ENCODE results near the gene DEFB115. TPM values are rescaled to one million over a fixed set of nuclear protein-coding genes. Genes with fewer than 3 reads are reported as not detected.
"Not testable (repeated sequence)": the region's sequence is repeated elsewhere in the genome, so short reads cannot be mapped to it uniquely, and the experiment has no call there.

Gene DEFB115, protein sequence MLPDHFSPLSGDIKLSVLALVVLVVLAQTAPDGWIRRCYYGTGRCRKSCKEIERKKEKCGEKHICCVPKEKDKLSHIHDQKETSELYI
- not detected for total RNA-seq

DNA sequence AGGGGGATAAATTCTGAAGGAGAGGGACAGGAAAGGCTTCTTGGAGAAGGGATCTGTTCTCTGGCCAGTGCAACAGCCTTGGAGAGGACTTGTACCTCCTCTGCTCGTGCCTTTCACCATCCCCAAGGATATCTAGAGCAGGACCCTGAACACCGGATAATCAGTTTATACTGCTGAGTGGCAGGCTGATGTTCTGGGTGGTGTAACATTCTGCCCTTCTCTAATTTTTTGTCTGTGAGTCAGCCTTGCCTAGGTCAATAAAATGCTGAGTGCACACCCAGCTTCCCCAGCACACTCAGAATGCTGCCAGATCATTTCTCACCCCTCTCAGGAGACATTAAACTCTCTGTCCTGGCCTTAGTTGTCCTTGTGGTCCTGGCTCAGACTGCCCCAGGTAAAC is at the start of gene DEFB115:
TSS of gene DEFB115 (plus strand) at position 301 of the 400 bp plus-strand sequence. CDS start at position 301, 0 bp downstream.
- H3K4me3 Mint-ChIP-seq = no peak within 1 kb of the TSS
- H3K27ac Mint-ChIP-seq = no peak within 1 kb of the TSS
- H3K9me3 Mint-ChIP-seq = peaks cover 7% of the 10 kb centered on the region
- no peak for DNase-seq
- no peaks in the 10 kb centered on the region for H3K36me3 Mint-ChIP-seq
- H3K4me1 Mint-ChIP-seq = no peaks in the 10 kb centered on the region
- no peaks in the 10 kb centered on the region for H3K27me3 Mint-ChIP-seq

DNA sequence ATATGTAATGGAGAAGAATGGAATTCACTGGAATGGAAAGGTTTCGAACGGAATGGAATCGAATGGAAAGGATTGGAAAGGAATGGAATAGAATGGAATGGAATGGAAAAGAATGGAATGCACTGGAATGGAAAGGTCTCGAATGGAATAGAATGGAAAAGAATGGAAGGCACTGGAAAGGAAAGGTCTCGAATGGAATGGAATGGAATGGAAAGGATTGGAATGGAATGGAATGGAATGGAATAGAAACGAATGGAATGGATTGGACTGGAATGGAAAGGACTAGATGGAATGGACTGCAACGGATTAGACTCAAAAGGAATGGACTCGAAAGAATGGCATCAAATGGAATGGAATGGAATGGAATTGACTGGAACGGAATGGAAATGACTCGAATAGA is 20.5 kb upstream of the DEFB115 start:
- Mint-ChIP-seq H3K27ac (no peak overlapping the region), H3K36me3 (no peaks in the 10 kb centered on the region), H3K9me3 (no peaks in the 10 kb centered on the region), H3K4me3 (no peak overlapping the region), H3K27me3 (no peaks in the 10 kb centered on the region), H3K4me1 (no peaks in the 10 kb centered on the region)
- DNase-seq = no peak

DNA sequence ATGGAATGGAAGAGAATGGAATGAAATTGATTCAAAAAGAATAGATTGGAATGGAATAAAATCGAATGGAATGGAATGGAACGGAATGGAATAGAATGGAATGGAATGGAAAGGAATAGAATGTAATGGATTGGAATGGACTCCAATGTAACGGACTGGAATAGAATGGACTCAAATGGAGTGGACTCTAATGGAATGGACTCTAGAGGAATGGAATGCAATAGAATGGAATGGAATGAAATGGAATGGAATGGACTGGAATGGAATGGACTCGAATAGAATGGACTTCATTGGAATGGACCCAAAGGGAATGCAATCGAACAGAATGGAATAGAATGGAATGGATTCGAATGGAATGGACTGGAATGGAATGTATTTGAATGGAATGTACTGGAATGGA is 19.7 kb upstream of the DEFB115 start:
- H3K27me3 Mint-ChIP-seq = no peaks in the 10 kb centered on the region
- no peaks in the 10 kb centered on the region for H3K9me3 Mint-ChIP-seq
- H3K4me3 Mint-ChIP-seq = no peak overlapping the region
- DNase-seq = no peak
- no peaks in the 10 kb centered on the region for H3K4me1 Mint-ChIP-seq
- H3K27ac Mint-ChIP-seq = no peak overlapping the region
- no peaks in the 10 kb centered on the region for H3K36me3 Mint-ChIP-seq

DNA sequence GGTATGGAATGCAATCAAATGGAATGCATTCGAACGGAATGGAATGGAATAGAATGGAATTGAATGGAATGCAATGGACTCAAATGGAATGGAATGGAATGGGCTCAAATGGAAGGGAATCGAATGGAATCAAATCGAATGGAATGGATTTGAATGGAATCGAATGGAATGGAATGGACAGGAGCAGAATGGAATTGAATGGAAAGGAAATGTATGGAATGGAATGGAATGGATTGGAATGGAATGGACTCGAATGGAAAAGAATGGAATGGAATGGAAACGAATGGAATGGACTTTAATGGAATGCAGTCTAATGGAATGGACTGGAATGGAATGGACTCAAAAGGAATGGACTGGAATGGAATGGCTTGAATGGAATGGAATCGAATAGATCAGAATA is 18.3 kb upstream of the DEFB115 start:
- Mint-ChIP-seq H3K4me3 (no peak overlapping the region), H3K4me1 (no peaks in the 10 kb centered on the region), H3K36me3 (no peaks in the 10 kb centered on the region), H3K27me3 (no peaks in the 10 kb centered on the region), H3K27ac (no peak overlapping the region), H3K9me3 (no peaks in the 10 kb centered on the region)
- DNase-seq = no peak

DNA sequence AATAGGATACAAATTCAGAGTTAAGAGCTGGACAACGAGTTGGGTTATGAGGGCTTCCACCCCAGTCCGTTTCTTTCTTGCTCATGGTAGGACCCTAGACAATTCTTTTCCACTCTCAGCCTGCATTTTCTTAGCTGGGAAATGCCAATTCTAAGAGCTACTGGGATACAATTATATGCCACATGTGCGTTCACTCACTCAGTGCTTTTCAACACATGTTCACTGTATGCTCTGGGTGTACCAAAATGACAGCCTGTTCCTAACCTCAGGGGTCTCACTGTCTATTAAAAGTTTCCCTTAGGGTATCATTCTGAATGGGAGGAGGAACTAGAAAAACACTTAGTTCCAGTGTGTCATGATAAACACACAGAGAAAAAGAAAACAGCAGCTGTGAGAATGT is 505 bp upstream of the DEFB115 start:
- H3K4me1 Mint-ChIP-seq = no peaks in the 10 kb centered on the region
- H3K36me3 Mint-ChIP-seq = no peaks in the 10 kb centered on the region
- no peak for DNase-seq
- H3K4me3 Mint-ChIP-seq = no peak overlapping the region
- no peak overlapping the region for H3K27ac Mint-ChIP-seq
- H3K9me3 Mint-ChIP-seq = peaks cover 7% of the 10 kb centered on the region
- H3K27me3 Mint-ChIP-seq = no peaks in the 10 kb centered on the region

DNA sequence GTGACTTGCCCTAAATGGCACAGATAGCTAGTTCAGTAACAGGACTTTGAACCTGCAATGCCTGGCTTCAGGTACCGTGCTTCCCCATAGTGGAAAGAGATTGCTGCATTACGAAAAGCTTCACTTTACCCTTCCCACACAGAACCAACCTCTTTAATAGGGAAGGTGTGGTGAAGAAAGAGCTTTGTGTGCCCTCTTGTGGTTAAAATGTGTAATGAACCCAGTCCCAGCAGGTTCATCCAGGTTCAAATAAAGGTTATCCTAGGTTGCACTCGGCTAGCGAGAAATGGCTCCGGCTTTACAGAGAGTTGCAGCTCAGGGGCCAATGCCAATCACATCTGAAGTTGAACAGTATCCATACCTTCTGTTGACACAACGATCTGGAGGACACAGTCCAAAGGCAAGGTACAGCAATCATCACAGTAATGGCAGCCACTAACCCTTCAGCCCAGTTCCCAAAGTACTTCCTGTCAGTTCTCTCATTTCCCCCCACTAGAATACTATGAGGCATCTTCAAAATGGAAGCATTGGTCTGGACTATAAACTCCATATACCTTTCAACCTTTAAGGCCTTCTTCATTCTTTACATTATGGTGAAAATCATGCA is 3.0 kb downstream of the DEFB115 start:
- no peak overlapping the region for H3K4me3 Mint-ChIP-seq
- H3K4me1 Mint-ChIP-seq = no peaks in the 10 kb centered on the region
- no peaks in the 10 kb centered on the region for H3K36me3 Mint-ChIP-seq
- no peak for DNase-seq
- H3K27me3 Mint-ChIP-seq = no peaks in the 10 kb centered on the region
- H3K27ac Mint-ChIP-seq = no peak overlapping the region
- H3K9me3 Mint-ChIP-seq = peaks cover 8% of the 10 kb centered on the region

DNA sequence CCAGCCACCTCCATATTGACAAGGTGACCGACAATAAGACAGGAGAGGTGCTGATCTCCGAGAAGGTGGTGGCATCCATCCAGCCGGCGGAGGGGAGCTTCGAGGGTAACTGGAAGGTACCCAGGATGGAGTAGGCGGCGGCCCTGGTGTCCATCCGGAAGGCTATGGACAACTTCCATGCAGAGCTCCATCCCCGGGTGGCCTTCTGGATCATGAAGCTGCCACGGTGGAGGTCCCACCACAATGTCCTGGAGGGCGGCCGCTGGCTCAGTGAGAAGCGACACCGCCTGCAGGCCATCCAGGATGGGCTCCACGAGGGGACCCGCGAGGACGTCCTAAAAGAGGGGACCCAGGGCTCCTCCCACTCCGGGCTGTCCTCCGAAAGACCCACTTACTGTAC is 17.0 kb downstream of the DEFB115 start:
- DNase-seq = no peak
- no peaks in the 10 kb centered on the region for H3K4me1 Mint-ChIP-seq
- no peaks in the 10 kb centered on the region for H3K27me3 Mint-ChIP-seq
- H3K9me3 Mint-ChIP-seq = peaks cover 34% of the 10 kb centered on the region
- H3K36me3 Mint-ChIP-seq = no peaks in the 10 kb centered on the region
- no peak overlapping the region for H3K4me3 Mint-ChIP-seq
- H3K27ac Mint-ChIP-seq = no peak overlapping the region

DNA sequence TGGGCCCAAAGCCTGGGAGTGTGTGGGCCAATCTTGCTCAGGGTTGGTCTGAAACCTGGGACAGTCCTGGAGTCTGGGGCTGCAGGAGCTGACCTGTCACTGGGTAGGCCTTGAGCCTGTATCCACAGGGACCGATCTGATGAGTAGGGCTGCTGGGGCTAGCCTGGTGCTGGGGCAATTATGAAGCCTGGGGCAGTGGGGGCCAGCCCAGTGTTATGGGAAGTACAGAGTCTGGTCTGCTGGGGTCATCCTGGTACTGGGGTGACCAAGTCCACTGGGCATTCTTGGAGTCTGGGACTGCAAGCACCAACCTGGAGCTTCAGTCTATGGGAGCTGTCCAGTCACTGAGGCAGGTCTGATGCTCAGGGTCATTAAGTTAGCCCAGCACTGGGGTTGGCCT is 20.7 kb downstream of the DEFB115 start:
- no peaks in the 10 kb centered on the region for H3K27me3 Mint-ChIP-seq

DNA sequence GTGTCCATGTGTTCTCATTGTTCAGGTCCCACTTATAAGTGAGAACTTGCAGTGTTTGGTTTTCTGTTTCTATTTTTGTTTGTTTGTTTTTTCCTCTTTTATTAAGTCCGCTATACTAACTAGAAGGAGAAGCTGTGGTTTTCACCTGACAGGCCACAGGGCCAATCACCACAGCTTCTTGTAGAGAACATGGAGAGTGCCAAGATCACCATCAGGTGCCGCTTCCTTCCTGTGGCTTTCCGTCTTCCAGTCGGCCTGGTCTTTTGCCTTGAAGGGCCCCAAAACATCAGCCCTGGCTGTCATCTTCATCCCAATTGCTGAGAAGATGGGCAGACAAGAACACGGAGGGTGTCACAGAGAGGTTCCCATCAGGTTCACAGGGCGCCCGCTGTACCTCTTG is 27.5 kb downstream of the DEFB115 start:
- H3K27ac Mint-ChIP-seq, H3K36me3 Mint-ChIP-seq, H3K4me1 Mint-ChIP-seq, H3K27me3 Mint-ChIP-seq, H3K4me3 Mint-ChIP-seq, H3K9me3 Mint-ChIP-seq, DNase-seq: not testable (repeated sequence)

More for the DNA sequence above, 20.7 kb downstream of the DEFB115 start:
- DNase-seq = no peak
- Mint-ChIP-seq H3K9me3 (peaks cover 8% of the 10 kb centered on the region), H3K4me3 (no peak overlapping the region), H3K27ac (no peak overlapping the region), H3K36me3 (no peaks in the 10 kb centered on the region), H3K4me1 (no peaks in the 10 kb centered on the region)

DNA sequence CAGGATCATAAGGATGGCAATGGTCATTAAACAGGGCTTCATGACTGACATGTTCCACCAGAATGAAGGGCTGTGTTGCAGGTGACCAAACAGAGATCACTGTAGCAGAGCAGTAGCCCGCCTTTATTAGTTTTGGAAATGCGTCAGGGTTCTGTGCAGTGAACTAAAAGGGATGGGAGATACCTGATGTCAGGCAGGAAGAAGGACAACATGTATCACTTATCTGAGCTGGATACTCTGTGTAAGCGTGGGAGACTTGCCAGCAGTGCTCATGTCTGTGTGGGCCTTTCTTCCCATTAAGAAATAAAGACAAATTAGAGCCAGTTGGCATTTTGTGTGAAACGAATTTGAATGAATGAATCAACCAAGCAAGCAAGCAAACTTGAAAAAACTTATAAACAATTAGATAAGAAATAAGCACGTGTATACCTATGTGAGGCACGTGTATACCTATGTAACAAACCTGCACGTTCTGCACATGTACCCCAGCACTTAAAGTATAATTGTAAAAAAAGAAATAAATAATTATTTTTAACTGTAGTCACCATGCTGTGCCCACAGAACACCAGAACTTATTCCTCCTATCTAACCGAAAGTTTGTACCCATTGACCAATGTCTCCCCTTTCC is 51.2 kb downstream of the DEFB115 start, which contains the start of gene DEFB116:
TSS of gene DEFB116 (minus strand) at position 51 of the 628 bp plus-strand sequence. CDS start at position 51, 0 bp downstream.
- no peak within 1 kb of the TSS for H3K4me3 Mint-ChIP-seq
- no peaks in the 10 kb centered on the region for H3K27me3 Mint-ChIP-seq
- H3K36me3 Mint-ChIP-seq = no peaks in the 10 kb centered on the region
- H3K4me1 Mint-ChIP-seq = no peaks in the 10 kb centered on the region
- H3K27ac Mint-ChIP-seq = no peak within 1 kb of the TSS
- peaks cover 3% of the 10 kb centered on the region for H3K9me3 Mint-ChIP-seq
- no peak for DNase-seq

Other genes with a start within 250 kb of the DEFB115 start
- gene DEFB116, start 50.9 kb downstream of the DEFB115 start, total RNA-seq = not detected
- not detected for gene DEFB118, start 110.9 kb downstream of the DEFB115 start, total RNA-seq
- gene DEFB119, start 132.9 kb downstream of the DEFB115 start, total RNA-seq = not detected
- gene DEFB121, start 148.6 kb downstream of the DEFB115 start, total RNA-seq = not detected
- gene DEFB123, start 183.0 kb downstream of the DEFB115 start, total RNA-seq = not detected
- not detected for gene DEFB124, start 217.5 kb downstream of the DEFB115 start, total RNA-seq
- gene REM1, start 217.6 kb downstream of the DEFB115 start, total RNA-seq = not detected

Data from activated naive CD8-positive, alpha-beta T cell treated with anti-CD3 and anti-CD28 coated beads for 36 hours (primary cell).